Endothelial cell of umbilical vein (primary cell): ENCODE results near the gene WASF2.

ENCODE experiments used
- EZH2 ChIP-seq: IDR thresholded peaks from 2 replicates; pipeline ENCODE4 v1.6.1; 2012; ENCODE audit warnings: borderline replicate concordance, low read depth, mild to moderate bottlenecking, moderate library complexity, low read length, inconsistent platforms; ENCODE audit not compliant: severe bottlenecking
- JUN ChIP-seq: IDR thresholded peaks from 2 replicates; pipeline ENCODE4 v1.6.1; 2011; ENCODE audit warnings: borderline replicate concordance, low read depth; ENCODE audit not compliant: insufficient read length, insufficient read depth
- MYC ChIP-seq: IDR thresholded peaks from one replicate; pipeline ENCODE4 v1.6.1; 2011; ENCODE audit warnings: mild to moderate bottlenecking, low read depth, low read length
- POLR2A ChIP-seq: IDR thresholded peaks from 2 replicates; pipeline ENCODE4 v1.6.1; 2012; ENCODE audit warnings: low read depth, mild to moderate bottlenecking, control low read depth, low read length
- POLR2AphosphoS5 ChIP-seq: IDR thresholded peaks from 2 replicates; pipeline ENCODE4 v1.6.1; 2012; ENCODE audit warnings: low read depth, mild to moderate bottlenecking, control low read depth, low read length, moderate library complexity; ENCODE audit not compliant: insufficient read depth
- TF ChIP-seq, protein P1 (sequence below), 2 donors: IDR thresholded peaks; 1 replicate in 1 of 2; 2 replicates in 1 of 2; pipeline ENCODE4 v1.5.1; 2011; ENCODE audit warnings: low read length in 2 of 2, mild to moderate bottlenecking in 2 of 2, moderate library complexity in 2 of 2, control low read depth in 1 of 2, inconsistent platforms in 1 of 2, low read depth in 1 of 2; ENCODE audit not compliant: insufficient read depth in 1 of 2; ENCODE audit errors: extremely low read depth in 1 of 2
- TF ChIP-seq, protein P2 (sequence below): IDR thresholded peaks from 2 replicates; pipeline ENCODE4 v1.6.1; 2011; ENCODE audit not compliant: insufficient read depth, insufficient read length

DNA sequence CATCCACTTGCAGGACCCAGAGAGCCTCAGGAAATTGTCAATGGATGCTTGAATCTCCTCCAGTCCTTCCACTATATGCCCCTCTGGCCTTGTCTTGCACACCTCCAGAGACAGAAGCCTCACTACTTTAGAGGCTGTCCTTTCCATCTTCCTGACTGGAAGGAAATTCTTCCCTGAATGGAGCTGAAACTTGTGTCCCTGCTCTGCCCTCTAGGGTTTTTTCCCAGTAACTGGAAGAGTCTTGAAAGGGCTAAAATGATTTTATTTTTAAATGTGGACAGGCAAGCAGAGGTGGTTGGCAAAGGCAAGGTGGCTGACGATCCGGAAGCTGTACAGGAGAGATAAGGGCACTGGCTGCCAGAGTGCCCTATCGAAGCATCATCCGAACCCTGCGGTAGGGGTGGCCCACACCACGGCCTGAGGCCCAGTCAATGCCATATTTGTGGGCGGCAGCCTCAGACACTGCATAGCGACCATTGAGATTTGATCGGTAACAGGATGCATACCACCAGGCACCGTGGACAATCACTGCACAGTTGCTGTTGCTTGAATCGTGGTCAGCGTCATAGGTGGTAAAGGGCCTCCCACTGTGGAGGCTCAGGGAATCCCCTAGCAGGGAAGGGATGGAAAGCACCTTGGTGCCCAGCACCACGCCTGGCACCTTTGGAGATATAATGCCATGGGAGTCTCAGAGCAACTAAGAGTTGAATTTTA lies 120.9 kb downstream of the WASF2 start:
- TF ChIP-seq, protein P1, sequence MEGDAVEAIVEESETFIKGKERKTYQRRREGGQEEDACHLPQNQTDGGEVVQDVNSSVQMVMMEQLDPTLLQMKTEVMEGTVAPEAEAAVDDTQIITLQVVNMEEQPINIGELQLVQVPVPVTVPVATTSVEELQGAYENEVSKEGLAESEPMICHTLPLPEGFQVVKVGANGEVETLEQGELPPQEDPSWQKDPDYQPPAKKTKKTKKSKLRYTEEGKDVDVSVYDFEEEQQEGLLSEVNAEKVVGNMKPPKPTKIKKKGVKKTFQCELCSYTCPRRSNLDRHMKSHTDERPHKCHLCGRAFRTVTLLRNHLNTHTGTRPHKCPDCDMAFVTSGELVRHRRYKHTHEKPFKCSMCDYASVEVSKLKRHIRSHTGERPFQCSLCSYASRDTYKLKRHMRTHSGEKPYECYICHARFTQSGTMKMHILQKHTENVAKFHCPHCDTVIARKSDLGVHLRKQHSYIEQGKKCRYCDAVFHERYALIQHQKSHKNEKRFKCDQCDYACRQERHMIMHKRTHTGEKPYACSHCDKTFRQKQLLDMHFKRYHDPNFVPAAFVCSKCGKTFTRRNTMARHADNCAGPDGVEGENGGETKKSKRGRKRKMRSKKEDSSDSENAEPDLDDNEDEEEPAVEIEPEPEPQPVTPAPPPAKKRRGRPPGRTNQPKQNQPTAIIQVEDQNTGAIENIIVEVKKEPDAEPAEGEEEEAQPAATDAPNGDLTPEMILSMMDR (IDR thresholded peaks at IDR 0.05; ENCODE audit: extremely low read depth in 1 of 2, insufficient read depth in 1 of 2, low read depth in 1 of 2, low read length in 2 of 2) = no peak
- no peak for TF ChIP-seq POLR2AphosphoS5
- no peak for TF ChIP-seq POLR2A
- TF ChIP-seq EZH2 = no peak
- TF ChIP-seq, protein P2, sequence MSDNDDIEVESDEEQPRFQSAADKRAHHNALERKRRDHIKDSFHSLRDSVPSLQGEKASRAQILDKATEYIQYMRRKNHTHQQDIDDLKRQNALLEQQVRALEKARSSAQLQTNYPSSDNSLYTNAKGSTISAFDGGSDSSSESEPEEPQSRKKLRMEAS = no peak
- no peak for TF ChIP-seq JUN
- TF ChIP-seq MYC = no peak
